Stomach (tissue), 9 donors: ENCODE results near the gene ERH. TPM values are rescaled to one million over a fixed set of nuclear protein-coding genes. Genes with fewer than 3 reads are reported as not detected.

Source experiments
- DNase-seq, 2 donors: peaks; one replicate each; pipeline versions ENCODE4 v3.0.0 to v3.0.0-alpha.2; 2013 to 2019
- H3K27ac ChIP-seq, 5 donors: fragments of 200-600 bp in 4 of 5; sonication (generic) in 4 of 5; one replicate each; pipeline ENCODE4 v1.5.1; 2013 to 2019; ENCODE audit warnings: mild to moderate bottlenecking in 1 of 5, moderate library complexity in 1 of 5
- H3K27me3 ChIP-seq, 3 donors: fragments of 200-600 bp; sonication (generic); one replicate each; pipeline ENCODE4 v1.5.1; 2017 to 2019; ENCODE audit warnings: mixed run types in 1 of 3
- H3K36me3 ChIP-seq, 4 donors: fragments of 200-600 bp; sonication (generic); 1 replicate in 3 of 4; 2 replicates in 1 of 4; pipeline ENCODE4 v1.5.1; 2016 to 2019
- H3K4me1 ChIP-seq, 4 donors: fragments of 200-600 bp; sonication (generic); one replicate each; pipeline ENCODE4 v1.5.1; 2016 to 2019
- H3K4me3 ChIP-seq, 4 donors: fragments of 200-600 bp; sonication (generic) in 3 of 4; one replicate each; pipeline ENCODE4 v1.5.1; 2016 to 2019; ENCODE audit warnings: mild to moderate bottlenecking in 1 of 4
- H3K9me3 ChIP-seq, 4 donors: fragments of 200-600 bp; sonication (generic); one replicate each; pipeline ENCODE4 v1.5.1; 2016 to 2019
- EP300 ChIP-seq: sonication (generic); formaldehyde crosslinking; IDR thresholded peaks from one replicate; pipeline ENCODE4 v1.6.1; 2017; ENCODE audit warnings: antibody characterized with exemption
- POLR2A ChIP-seq, 4 donors: fragments of 450-650 bp; IDR thresholded peaks; one replicate each; pipeline ENCODE4 v1.6.1; 2016; ENCODE audit warnings: antibody characterized with exemption in 4 of 4, control low read depth in 2 of 4, mild to moderate bottlenecking in 1 of 4, moderate library complexity in 1 of 4
- POLR2AphosphoS5 ChIP-seq, 3 donors: sonication (generic); formaldehyde crosslinking; IDR thresholded peaks; one replicate each; pipeline ENCODE4 v1.6.1; 2016; ENCODE audit warnings: antibody characterized with exemption in 3 of 3
- WGBS, 5 donors: extraction: QIAGEN DNeasy Blood & Tissue Kit in 3 of 5; methylation state at CpG; one replicate each; pipeline versions ENCODE4 v1.1.5 to v1.1.7; 2013 to 2018; 5-methylcytosine and 5-hydroxymethylcytosine counted together
- intact Hi-C: fragments of 100-400 bp; cut with DNase I; formaldehyde crosslinking; loops from one replicate; pipeline ENCODE4 v1.15.1; 2023; ENCODE audit warnings: low total_unique reads
- polyA plus RNA-seq, 3 donors: library from polyadenylated mRNA; stranded (reverse); fragments of 200-250 nt; gene quantifications; one replicate each; pipeline ENCODE4 v1.2.3, GENCODE V29; 2013
- total RNA-seq, 5 donors: library from RNA; depleted of rRNA; stranded (reverse); fragments of >200 nt; gene quantifications; one replicate each; pipeline versions ENCODE4 v1.1.0 to v1.2.3, GENCODE V29; 2014 to 2016
- TF ChIP-seq, protein P1 (sequence below), 7 experiments: fragments of 450-650 bp in 4 of 7; fragments of 200-600 bp in 3 of 7; sonication (generic) in 3 of 7; IDR thresholded peaks; one replicate each; pipeline ENCODE4 v1.5.1; 2016 to 2019; ENCODE audit warnings: antibody characterized with exemption in 7 of 7, control low read depth in 2 of 7, mild to moderate bottlenecking in 1 of 7
- donor health status: healthy with polysubstance abuse.
- donor health status: Bipolar disorder and iron deficiency.
- donor health status: healthy.

Gene ERH
- total and polyA plus RNA-seq, 8 donors = 12.5 to 159 (median 97.8) TPM

DNA sequence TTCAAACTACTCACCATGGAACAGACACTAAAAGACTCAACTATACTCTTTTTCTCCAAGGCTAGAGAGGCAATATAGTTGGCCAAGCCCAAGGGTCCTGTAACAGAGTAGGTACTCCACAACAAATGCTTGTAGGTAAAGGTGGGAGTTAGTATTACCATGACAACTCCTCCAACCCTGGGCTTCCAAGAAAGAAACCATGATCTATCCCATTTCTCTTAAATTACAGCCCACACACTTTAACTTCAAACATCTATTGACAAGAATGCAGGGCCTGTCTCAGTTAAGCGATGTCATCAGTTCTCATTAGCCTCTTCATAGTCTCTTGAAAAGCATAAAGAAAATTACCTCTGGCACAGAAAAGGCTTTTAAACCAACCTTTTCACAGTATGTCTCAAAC lies 25.0 kb downstream of the ERH start:
- Histone ChIP-seq H3K27me3 (no peaks in the 10 kb centered on the region), H3K9me3 (peaks cover 0 to 6% (median 0%) of the 10 kb centered on the region in 4 donors), H3K4me3 (no peak overlapping the region), H3K27ac (no peak overlapping the region), H3K36me3 (peaks cover 0 to 37% (median 29%) of the 10 kb centered on the region in 4 donors), H3K4me1 (no peaks in the 10 kb centered on the region)
- WGBS, 5 donors = 44 to 100% (median 92%) methylated on average over 1 of the region's 1 CpG
- no peak for DNase-seq
- TF ChIP-seq, protein P1, sequence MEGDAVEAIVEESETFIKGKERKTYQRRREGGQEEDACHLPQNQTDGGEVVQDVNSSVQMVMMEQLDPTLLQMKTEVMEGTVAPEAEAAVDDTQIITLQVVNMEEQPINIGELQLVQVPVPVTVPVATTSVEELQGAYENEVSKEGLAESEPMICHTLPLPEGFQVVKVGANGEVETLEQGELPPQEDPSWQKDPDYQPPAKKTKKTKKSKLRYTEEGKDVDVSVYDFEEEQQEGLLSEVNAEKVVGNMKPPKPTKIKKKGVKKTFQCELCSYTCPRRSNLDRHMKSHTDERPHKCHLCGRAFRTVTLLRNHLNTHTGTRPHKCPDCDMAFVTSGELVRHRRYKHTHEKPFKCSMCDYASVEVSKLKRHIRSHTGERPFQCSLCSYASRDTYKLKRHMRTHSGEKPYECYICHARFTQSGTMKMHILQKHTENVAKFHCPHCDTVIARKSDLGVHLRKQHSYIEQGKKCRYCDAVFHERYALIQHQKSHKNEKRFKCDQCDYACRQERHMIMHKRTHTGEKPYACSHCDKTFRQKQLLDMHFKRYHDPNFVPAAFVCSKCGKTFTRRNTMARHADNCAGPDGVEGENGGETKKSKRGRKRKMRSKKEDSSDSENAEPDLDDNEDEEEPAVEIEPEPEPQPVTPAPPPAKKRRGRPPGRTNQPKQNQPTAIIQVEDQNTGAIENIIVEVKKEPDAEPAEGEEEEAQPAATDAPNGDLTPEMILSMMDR (IDR thresholded peaks at IDR 0.05) = no peak
- TF ChIP-seq EP300 (no peak), POLR2A (IDR thresholded peaks at IDR 0.05) (no peak), POLR2AphosphoS5 (IDR thresholded peaks at IDR 0.05) (no peak)
- intact Hi-C loops = no loop called here

DNA sequence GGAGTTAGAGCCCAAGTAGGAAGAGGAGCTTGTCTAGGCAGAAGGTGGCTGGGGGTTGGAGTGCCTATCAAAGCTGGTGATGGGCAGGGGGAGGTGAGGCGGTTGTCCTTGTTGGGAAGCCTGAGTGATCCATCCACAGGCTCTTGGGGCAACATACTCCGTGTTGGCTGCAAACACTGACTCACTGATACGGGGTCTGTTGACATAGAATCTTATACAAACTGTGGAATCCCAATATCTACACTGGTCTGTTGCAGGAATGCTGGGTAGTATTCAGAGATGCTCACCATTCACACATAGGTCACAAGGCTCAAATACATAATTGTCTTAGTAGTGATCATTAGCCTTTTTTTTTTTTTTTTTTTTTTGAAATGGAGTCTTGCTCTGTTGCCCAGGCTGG lies 26.0 kb downstream of the ERH start:
- Histone ChIP-seq H3K9me3 (peaks cover 0 to 6% (median 0%) of the 10 kb centered on the region in 4 donors), H3K27ac (no peak overlapping the region), H3K27me3 (no peaks in the 10 kb centered on the region), H3K36me3 (peaks cover 0 to 37% (median 23%) of the 10 kb centered on the region in 4 donors), H3K4me3 (no peak overlapping the region), H3K4me1 (no peaks in the 10 kb centered on the region)
- intact Hi-C loops = no loop called here
- no peak for DNase-seq
- no peak for TF ChIP-seq POLR2A (IDR thresholded peaks at IDR 0.05)
- no peak for TF ChIP-seq EP300
- no peak for TF ChIP-seq POLR2AphosphoS5 (IDR thresholded peaks at IDR 0.05)
- TF ChIP-seq, protein P1 (IDR thresholded peaks at IDR 0.05) = no peak
- WGBS, 5 donors = 73 to 95% (median 77%) methylated on average over 3 of the region's 3 CpGs

DNA sequence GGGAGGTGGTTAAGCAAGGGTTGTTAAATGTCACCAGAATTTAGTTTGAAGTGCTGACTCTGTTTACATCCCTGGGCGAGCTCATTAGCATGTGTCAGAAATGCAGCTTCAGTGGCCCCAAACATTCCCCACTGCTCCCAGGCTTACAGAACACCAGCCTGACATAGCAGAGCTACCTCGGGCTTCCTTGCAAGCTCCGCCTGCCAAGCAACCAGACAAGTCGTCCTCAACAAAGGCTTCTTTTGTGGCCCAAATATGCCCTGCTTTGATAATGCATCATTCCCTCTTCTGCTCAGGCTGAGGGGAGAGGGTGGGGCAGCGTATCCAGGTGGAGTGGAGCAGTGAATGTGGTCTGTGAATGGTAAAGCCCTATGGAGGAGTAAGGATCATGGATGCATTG lies 28.0 kb downstream of the ERH start:
- Histone ChIP-seq H3K27ac (no peak overlapping the region), H3K27me3 (no peaks in the 10 kb centered on the region), H3K9me3 (no peaks in the 10 kb centered on the region), H3K4me3 (no peak overlapping the region), H3K36me3 (peaks cover 0 to 16% (median 3%) of the 10 kb centered on the region in 4 donors), H3K4me1 (no peaks in the 10 kb centered on the region)
- TF ChIP-seq, protein P1 (IDR thresholded peaks at IDR 0.05) = no peak
- TF ChIP-seq EP300 (no peak), POLR2A (IDR thresholded peaks at IDR 0.05) (no peak), POLR2AphosphoS5 (IDR thresholded peaks at IDR 0.05) (no peak)
- DNase-seq = no peak
- WGBS, 5 donors = 53 to 68% (median 57%) methylated on average over 5 of the region's 5 CpGs
- intact Hi-C loops = no loop called here

DNA sequence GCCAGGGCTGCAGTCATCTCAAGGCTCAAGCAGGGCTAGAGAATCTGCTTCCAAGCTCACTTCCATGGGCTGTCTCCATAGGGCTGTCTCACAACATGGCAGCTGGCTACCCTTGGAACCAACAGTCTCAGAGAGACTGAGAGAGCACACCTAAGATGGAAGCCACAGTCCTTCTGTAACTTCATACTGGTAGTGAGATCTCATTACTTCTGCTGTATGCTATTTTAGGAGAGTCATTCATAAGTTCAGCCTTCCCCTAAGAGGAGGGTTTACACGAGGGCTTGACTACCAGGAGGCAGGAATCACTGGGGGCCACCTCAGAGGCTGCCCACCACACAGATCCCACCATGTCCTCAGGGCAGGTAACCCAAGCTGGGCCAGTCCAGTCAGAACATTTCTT lies 29.7 kb downstream of the ERH start:
- Histone ChIP-seq H3K36me3 (peaks cover 0 to 6% (median 0%) of the 10 kb centered on the region in 4 donors), H3K9me3 (no peaks in the 10 kb centered on the region), H3K27ac (no peak overlapping the region), H3K27me3 (no peaks in the 10 kb centered on the region), H3K4me1 (no peaks in the 10 kb centered on the region), H3K4me3 (no peak overlapping the region)
- TF ChIP-seq POLR2A (IDR thresholded peaks at IDR 0.05) = no peak
- DNase-seq = no peak
- WGBS, 5 donors = 70 to 91% (median 82%) methylated on average over 1 of the region's 1 CpG
- intact Hi-C loops = no loop called here

DNA sequence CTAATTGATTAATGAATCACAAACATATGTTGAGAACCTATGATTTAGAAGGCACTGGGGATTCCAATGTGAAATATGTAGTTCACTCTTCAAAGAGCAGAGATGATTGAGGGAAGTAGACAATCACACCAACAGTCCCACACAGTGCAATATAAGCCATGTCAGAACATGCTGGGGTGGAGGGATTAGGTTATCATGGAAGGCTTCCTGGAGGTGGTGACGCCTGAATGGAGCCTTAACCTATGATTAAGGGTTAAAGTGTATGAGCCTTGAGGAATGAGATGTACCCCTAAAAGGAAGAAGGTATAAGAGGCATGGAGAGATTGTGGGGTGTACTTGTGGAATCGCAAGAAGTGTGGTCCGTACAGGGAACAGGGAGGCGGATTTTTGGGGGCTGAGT lies 31.3 kb downstream of the ERH start:
- Histone ChIP-seq H3K9me3 (no peaks in the 10 kb centered on the region), H3K27ac (no peak overlapping the region), H3K36me3 (peaks cover 0 to under 1% (median 0%) of the 10 kb centered on the region in 4 donors), H3K4me3 (no peak overlapping the region), H3K27me3 (peaks cover 0 to 4% (median 0%) of the 10 kb centered on the region in 3 donors), H3K4me1 (no peaks in the 10 kb centered on the region)
- intact Hi-C loops = no loop called here
- no peak for DNase-seq
- TF ChIP-seq EP300 (no peak), POLR2AphosphoS5 (IDR thresholded peaks at IDR 0.05) (no peak), POLR2A (IDR thresholded peaks at IDR 0.05) (no peak)
- TF ChIP-seq, protein P1 (IDR thresholded peaks at IDR 0.05) = no peak
- 95 to 99% (median 97%) methylated on average over 4 of the region's 4 CpGs for WGBS, 5 donors
